Heart left ventricle (tissue), 13 donors: Measurements from ENCODE around the gene DRAM1.

Source experiments
- CTCF ChIP-seq, 12 donors: fragments of 200-600 bp; sonication (generic) in 4 of 12; IDR thresholded peaks; one replicate each; pipeline versions ENCODE4 v1.5.0 to v1.8.0; 2018 to 2022; ENCODE audit warnings: antibody characterized with exemption in 12 of 12, mild to moderate bottlenecking in 5 of 12
- POLR2A ChIP-seq, 2 donors: fragments of 450-650 bp; IDR thresholded peaks; one replicate each; pipeline ENCODE4 v1.6.1; 2017; ENCODE audit warnings: antibody characterized with exemption in 2 of 2, mild to moderate bottlenecking in 2 of 2, moderate library complexity in 2 of 2
- donor health status: ischemic (EF 13 %, LVEDD 7.1; RV severe dilation, severe dysfunction).
- donor health status: DM: no; HTN: yes; CAD: no.
- donor health status: DM: no; HTN: no; CAD: no.
- donor health status: ischemic (EF 25% LVEDD 6.9; RV normal size, moderate dysfunction).
- donor health status: ischemic (EF 25% LVEDD 5.7; RV mildly dilated, moderate dysfunction).
- donor health status: ischemic (EF 35%, LVEDD 5.7; RV mildly dilated, moderate dysfunction).
- donor health status: nonischemic (EF 11% LVEDD 7.7; RV severe dilation, severe dysfunction).
- donor health status: DM: yes; HTN: yes; CAD: no.
- donor health status: PGD.
- donor health status: ischemic (EF 29% LVEDD 5.4; RV normal size, mild dysfunction).
- donor health status: nonischemic (EF 23%, LVEDD 6.1; RV moderate dilation, normal function).

DNA sequence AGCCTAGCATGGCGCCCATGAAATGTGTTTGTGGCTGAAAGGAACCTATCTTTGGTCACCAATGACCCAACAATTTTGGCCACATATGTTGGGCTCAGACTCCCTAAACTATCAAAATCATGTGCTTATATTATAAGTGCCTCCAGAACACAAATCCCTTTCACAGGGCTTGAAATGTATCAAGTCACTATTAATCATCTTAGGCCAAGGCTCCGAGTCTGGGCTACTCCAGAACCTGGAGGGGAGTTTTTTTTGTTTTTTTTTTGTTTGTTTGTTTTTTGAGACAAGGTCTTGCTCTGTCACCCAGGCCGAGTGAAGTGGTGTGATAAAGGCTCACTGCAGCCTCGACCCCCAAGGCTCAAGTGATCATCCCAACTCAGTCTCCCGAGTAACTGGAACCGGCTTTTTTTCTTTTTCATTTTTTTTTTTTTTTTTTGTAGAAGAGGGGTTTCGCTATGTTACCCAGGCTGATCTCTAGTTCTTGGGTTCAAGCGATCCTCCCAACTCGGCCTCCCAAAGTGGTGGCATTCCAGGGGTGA, 989 bp upstream of the DRAM1 start:
- TF ChIP-seq POLR2A (IDR thresholded peaks at IDR 0.05) (no peak), CTCF (IDR thresholded peaks at IDR 0.05) (no peak)
